Stimulated activated CD4-positive, alpha-beta T cell treated with anti-CD3 and anti-CD28 coated beads, Interleukin-4, amount 100 ng/mL, for 1 hour (primary cell): ENCODE data around the gene SNAP25.

Source experiments
- DNase-seq: peaks from one replicate; pipeline ENCODE4 v3.0.0-alpha.2; 2020

SNAP25 gene

DNA sequence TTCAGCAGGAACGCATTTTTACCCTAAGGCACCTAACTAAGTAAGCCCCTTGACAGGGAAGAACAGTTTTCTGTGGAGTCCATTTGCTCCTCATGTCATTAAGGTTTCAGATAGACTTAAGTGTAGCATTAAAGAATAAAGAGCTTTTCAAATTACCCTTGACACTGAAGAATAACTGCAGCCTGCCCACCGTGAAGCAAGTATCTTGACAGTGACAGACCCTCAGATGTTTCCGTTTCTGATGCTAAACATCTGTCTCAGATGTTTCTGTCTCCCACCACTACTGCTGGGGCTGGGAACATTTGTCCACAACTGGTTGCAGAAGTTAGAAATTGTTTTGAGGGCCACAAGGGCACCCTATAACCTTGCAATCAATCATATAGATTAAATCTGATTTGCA, 50.0 kb downstream of the SNAP25 start:
- no peak for DNase-seq

DNA sequence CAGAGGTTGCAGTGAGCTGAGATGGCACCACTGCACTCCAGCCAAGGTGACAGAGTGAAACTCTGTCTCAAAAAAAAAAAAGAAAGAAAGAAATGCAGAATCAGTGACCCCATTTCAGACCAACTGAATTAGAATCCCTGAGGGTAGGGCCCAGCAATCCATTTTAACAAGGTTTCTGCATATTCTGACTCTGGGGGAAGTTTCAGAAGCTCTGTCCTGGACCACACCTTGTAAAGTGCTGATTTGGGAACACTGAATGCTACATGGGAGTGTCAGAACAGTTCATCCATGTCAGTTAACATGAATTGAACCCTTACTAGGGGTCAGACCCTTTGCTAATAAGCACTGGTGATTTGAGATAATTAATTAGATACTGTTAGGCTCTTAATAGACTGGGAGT, 52.0 kb downstream of the SNAP25 start:
- DNase-seq: no peak

- DNase-seq: no peak
Observed at GRCh38 chr20:10271494-10272219, 53.0 kb downstream of the SNAP25 start.

- no peak for DNase-seq
Observed at GRCh38 chr20:10276878-10277580, 58.4 kb downstream of the SNAP25 start.

GRCh38 chr20:10277616-10278015, 59.0 kb downstream of the SNAP25 start:
- DNase-seq: no peak

DNA sequence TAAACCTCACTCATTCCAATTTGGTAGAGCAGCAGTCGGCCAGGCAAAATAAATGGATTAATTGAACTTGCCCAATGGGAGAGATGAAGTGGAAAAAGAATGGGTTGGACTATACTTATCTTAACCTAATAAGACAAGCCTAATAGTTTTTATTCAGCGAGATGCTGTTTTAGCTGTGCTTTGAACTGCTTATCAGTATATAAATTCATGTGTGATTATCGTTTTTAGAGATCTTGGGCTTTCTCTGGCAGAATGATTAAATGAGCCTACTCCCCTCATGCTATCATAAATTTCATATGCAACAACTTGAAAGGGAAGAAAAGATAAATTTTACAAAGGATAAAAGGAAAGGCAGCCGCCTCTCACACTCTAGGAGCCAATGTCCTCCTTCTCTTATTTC, 59.8 kb downstream of the SNAP25 start:
- DNase-seq: no peak

- no peak for DNase-seq
Observed at GRCh38 chr20:10280018-10280908, 61.6 kb downstream of the SNAP25 start.

- no peak for DNase-seq
Observed at GRCh38 chr20:10281911-10282310, 63.3 kb downstream of the SNAP25 start.

- DNase-seq: no peak
Observed at GRCh38 chr20:10282979-10283456, 64.4 kb downstream of the SNAP25 start.

- no peak for DNase-seq
Observed at GRCh38 chr20:10286356-10286755, 67.7 kb downstream of the SNAP25 start.

- DNase-seq: no peak
Observed at GRCh38 chr20:10288421-10288820, 69.8 kb downstream of the SNAP25 start.

DNA sequence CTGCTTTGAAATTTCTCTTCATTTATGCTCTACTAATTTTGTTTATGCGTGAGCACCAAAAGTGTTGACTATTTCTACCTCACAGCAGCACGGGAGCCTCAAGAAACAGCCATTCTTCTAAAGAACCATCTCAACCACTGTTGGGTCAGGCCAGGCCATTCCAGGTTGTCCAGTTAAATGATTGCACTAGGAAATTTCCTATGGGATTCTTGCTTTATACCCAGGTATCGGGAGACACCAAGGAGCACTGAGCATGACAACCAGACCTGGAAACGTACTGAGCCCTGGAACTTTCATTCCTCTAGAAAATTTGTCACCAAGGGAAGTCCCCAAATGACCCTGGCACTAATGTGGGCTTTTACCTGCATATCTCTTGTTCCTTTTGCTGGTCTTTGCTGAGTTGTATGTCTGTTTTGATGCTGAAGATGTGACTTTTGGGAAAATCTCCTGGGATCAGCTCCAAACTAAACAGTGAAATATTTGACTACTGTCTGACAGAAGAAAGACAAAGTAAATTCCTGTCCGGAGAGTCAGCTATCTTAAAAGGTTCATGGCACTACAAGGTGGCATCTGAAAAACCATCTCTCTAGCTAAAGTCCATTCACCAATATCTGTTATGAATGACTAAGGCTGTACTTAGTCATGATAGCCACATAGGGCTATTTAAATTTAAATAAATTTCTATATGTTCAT, 70.5 kb downstream of the SNAP25 start:
- no peak for DNase-seq

DNA sequence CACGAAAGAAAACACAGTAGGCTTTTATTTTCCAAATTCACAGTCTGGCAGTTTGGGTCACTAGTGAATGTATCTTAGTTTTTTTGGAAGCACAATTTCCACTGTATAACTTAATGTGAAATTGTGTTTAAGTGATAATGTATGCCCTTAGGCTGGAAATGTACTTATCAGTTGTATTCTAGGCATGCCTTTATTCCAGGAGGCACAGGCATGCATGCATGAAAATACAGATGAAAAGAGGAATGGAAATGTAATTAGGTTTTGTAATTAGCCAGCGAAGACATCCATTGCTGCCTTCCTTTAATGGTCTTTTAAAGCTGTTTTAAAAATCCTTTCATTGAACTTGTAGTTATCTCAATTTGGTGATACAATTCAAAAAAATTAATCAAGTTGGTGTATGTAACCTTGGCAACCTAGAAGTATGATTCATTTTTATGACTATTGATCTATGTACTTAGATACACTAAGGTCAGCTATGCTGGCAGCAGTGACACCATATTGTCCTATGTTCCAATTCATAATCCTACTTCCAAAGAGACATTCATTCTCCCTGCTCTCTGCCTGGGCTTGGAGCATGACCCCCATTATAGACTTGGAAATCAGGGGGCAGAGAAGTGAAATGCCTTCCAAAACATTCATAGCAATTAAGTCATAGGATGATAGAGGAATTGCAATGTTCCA, 73.1 kb downstream of the SNAP25 start:
- DNase-seq: no peak

DNA sequence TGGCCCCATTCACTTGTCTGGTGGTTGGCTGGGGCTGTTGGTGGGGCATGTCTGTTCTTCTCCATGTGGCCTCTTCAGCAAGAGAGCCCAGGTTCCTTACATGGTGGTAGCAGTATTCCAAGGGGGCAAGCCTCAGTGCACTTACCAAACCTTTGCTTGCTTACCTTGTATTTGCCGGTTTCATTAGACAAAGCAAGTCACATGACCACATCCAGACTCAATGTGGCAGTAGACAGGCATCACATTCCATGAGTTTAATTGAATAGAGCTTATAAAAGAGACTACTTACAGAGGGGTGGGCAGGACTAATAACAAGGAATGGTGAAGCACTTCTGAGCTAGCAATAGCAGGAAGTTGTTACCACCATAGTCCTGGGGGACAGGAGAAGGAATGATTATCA, 78.6 kb downstream of the SNAP25 start:
- DNase-seq: no peak

DNA sequence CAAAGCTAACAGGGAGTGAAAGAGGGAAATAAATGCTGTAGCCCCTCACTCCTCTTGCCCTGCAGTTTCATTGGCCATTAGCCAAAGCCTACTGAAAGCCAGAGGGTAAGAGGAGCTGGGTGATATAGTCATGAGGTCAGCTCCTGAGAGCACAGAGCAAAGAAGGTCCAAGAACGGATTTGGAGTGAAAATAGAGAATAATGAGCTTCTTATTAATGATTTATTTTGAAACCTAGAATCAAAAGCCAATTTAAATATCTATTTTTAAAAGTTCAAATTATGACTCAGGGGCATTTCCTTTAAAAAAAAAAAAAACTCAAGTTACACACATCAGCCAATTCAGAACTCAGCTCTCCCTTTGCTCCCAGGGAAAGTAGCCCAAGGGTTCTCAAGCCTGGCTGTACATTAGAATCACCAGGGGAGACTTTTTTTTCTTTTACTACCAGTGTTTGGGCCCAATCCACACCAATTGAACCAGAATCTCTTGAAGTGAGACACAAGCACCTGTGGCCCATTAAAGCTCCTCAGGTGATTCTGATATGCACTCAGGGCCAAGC, 79.1 kb downstream of the SNAP25 start:
- no peak for DNase-seq

DNA sequence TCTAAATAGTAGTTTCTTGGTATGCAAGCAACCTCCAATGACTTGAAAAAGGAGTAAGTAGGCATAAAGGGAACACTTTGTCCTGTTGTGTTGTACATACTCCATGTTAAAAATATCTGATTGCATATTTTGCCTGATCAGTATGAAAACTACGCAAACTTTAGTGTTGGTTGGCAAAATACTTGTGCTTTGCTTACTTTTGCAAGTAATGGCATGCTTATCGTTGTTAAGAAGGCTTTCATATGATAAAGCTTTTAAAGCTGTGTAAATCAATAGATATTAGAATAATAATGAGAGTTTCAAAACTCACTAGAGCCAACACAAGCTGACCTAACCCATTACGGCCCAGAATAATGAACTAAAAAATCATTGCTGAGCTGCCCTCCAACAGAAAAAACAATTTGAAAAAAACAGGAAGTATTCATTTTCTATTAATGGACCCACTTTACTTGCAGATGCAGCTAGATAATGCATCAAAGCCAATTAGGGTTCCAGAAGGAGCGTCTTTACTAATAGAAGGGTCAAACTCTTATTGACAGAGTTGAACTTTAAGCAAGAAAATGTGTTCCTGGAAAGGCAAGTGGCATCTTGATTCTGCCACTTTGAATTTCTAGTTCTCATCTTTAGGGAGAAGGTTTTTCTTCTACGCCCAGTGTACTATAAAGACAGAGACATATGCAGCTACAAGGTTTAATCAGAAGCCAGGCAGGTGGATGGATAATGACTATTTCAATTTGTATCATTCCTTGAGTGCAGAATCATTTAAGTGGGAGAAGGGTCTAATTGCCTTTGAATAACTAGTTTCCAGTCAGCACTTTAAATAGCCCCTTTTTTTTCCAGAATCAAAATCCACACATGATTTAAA, 82.2 kb downstream of the SNAP25 start:
- DNase-seq: no peak

DNA sequence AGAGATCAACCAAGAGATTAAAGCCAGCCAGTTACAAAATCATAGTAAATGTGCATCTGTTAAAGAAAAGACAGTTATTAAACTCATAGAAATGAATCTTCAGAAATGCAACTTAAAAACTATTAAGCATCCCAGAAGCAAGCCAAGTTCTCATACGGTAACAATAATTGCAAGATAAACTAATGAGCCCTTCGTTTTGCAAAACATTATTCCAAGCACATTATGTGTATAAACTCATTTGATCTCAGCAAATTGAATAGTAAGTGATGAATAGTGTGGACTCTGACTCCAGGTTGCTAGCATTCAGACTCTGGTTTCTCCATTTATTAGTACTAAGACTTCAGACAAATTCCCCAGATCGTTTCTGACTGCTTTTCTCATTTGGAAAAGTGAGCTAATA, 85.2 kb downstream of the SNAP25 start:
- no peak for DNase-seq

DNA sequence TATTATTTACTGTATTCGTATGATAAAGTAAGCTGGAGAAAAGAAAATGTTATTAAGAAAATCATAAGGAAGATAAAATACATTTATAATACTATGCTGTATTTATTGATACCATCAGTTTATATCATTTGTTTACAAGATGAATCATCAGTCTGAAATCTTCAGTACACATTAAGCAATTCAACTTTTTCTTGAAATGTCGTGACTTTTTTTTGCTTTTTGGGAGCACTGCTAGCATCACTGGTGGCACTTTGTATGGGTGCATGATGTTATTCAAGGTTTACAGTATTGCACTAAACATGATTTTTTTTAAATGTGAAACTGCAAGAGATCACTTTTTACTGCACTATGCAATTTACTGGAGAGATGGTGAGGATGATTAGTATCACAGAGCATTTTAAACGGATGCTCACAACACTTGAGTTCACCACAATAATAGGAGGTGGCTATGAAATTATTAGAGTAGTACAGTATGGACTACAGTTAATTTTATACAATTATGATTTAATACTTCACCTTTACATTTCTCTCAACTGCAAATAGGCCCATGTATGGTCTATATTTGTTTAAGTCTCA, 85.9 kb downstream of the SNAP25 start:
- DNase-seq: no peak

- no peak for DNase-seq
Observed at GRCh38 chr20:10306440-10307358, 88.1 kb downstream of the SNAP25 start.
